Prostate gland (tissue), 2 donors: ENCODE results near the gene GPSM1. TPM values are rescaled to one million over a fixed set of nuclear protein-coding genes. Genes with fewer than 3 reads are reported as not detected.

Experiments
- DNase-seq: peaks from one replicate; pipeline ENCODE4 v3.0.0-alpha.2; 2019; ENCODE audit warnings: low spot score
- H3K27ac ChIP-seq, 2 donors: fragments of 200-600 bp; sonication (generic); 2 replicates each; pipeline ENCODE4 v1.5.1; 2017 to 2019
- H3K27me3 ChIP-seq: fragments of 200-600 bp; sonication (generic); replicated peaks from 2 replicates; pipeline ENCODE4 v1.5.1; 2019; ENCODE audit not compliant: insufficient read depth
- H3K36me3 ChIP-seq, 2 donors: fragments of 200-600 bp; sonication (generic); 1 replicate in 1 of 2; 2 replicates in 1 of 2; pipeline versions ENCODE4 v1.5.1 to v1.8.1; 2017 to 2019
- H3K4me1 ChIP-seq: fragments of 200-600 bp; sonication (generic); replicated peaks from 2 replicates; pipeline ENCODE4 v1.5.1; 2019
- H3K4me3 ChIP-seq, 2 donors: fragments of 200-600 bp; sonication (generic); 2 replicates each; pipeline ENCODE4 v1.5.1; 2017 to 2019
- H3K9me3 ChIP-seq: fragments of 200-600 bp; sonication (generic); 2 replicates; pipeline ENCODE4 v1.5.1; 2017
- POLR2A ChIP-seq: fragments of 450-650 bp; IDR thresholded peaks from one replicate; pipeline ENCODE4 v1.6.1; 2016; ENCODE audit warnings: antibody characterized with exemption, mild to moderate bottlenecking
- POLR2AphosphoS5 ChIP-seq: sonication (generic); formaldehyde crosslinking; IDR thresholded peaks from one replicate; pipeline ENCODE4 v1.6.1; 2017; ENCODE audit warnings: antibody characterized with exemption
- WGBS: methylation state at CpG from one replicate; pipeline ENCODE4 v1.1.5; 2018; 5-methylcytosine and 5-hydroxymethylcytosine counted together
- intact Hi-C: fragments of 100-400 bp; cut with DNase I; formaldehyde crosslinking; loops from one replicate; pipeline ENCODE4 v1.14.2; 2022
- total RNA-seq, 2 donors: library from RNA; depleted of rRNA; stranded (reverse); fragments of >200 nt; gene quantifications; one replicate each; pipeline ENCODE4 v1.1.0, GENCODE V29; 2016
- TF ChIP-seq, protein P1 (sequence below), 4 experiments: fragments of 200-600 bp in 2 of 4; fragments of 450-650 bp in 2 of 4; sonication (generic) in 2 of 4; IDR thresholded peaks; 1 replicate in 3 of 4; 2 replicates in 1 of 4; pipeline ENCODE4 v1.5.1; 2016 to 2019; ENCODE audit warnings: antibody characterized with exemption in 4 of 4, mild to moderate bottlenecking in 2 of 4, moderate library complexity in 2 of 4

GPSM1 gene
- total RNA-seq, 2 donors from 2014 or later: 11.3 to 89.2 TPM

DNA sequence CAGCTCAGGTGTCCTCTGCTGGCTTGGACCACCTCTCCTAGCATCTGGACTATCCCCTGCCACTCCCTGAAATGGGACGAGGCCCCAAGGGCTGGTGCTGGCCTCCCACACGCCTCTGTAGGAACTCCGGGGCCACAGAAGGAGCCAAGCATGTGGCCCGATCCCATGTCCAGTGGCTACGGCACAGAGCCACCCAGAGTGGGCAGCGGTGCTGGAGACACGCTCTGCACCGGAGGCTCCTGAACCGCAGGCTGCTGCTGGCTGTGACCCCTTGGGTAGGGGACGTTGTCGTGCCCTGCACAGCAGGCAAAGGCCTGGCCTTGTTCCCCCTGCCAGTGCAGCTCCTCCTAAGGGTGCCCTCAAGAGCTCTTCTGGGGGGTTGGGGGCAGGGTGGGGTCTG is 52.6 kb downstream of the GPSM1 start:
- WGBS: 84% methylated on average over 6 of the region's 11 CpGs
- TF ChIP-seq POLR2AphosphoS5 (no peak), POLR2A (no peak)
- TF ChIP-seq, protein P1, sequence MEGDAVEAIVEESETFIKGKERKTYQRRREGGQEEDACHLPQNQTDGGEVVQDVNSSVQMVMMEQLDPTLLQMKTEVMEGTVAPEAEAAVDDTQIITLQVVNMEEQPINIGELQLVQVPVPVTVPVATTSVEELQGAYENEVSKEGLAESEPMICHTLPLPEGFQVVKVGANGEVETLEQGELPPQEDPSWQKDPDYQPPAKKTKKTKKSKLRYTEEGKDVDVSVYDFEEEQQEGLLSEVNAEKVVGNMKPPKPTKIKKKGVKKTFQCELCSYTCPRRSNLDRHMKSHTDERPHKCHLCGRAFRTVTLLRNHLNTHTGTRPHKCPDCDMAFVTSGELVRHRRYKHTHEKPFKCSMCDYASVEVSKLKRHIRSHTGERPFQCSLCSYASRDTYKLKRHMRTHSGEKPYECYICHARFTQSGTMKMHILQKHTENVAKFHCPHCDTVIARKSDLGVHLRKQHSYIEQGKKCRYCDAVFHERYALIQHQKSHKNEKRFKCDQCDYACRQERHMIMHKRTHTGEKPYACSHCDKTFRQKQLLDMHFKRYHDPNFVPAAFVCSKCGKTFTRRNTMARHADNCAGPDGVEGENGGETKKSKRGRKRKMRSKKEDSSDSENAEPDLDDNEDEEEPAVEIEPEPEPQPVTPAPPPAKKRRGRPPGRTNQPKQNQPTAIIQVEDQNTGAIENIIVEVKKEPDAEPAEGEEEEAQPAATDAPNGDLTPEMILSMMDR (IDR thresholded peaks at IDR 0.05): no peak
- no peak overlapping the region for H3K27ac ChIP-seq

DNA sequence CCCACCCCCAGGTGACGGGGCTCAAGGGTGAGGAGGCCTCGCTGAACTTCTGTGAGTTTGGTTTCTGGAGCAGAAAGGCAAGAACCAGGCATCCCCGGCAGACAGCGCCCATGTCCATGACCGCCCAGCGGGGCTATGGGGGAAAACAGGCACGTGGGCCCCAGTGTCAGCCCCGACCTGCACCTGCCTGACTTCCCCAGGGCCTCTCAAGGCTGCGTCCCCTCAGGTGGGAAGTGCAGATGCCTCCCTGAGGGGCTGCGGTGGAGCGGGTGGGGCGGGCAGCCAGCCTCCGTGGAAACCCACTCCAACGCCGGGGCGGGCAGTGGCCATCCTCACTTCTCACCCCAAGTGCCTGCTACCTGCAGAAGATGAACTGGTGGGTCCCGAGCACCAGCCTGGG is 53.0 kb downstream of the GPSM1 start:
- H3K4me1 ChIP-seq: no peaks in the 10 kb centered on the region
- H3K27me3 ChIP-seq: no peaks in the 10 kb centered on the region
- H3K27ac ChIP-seq: no peak overlapping the region
- H3K36me3 ChIP-seq: no peaks in the 10 kb centered on the region
- H3K9me3 ChIP-seq: no peaks in the 10 kb centered on the region
- no peak overlapping the region for H3K4me3 ChIP-seq
- 98% methylated on average over 14 of the region's 17 CpGs for WGBS
- no peak for DNase-seq
- intact Hi-C loops: no loop called here
- TF ChIP-seq, protein P1 (IDR thresholded peaks at IDR 0.05): no peak
- no peak for TF ChIP-seq POLR2AphosphoS5
- TF ChIP-seq POLR2A: no peak

More for the DNA sequence above, 52.6 kb downstream of the GPSM1 start:
- Histone ChIP-seq H3K36me3 (no peaks in the 10 kb centered on the region), H3K4me3 (no peak overlapping the region), H3K9me3 (no peaks in the 10 kb centered on the region), H3K27me3 (no peaks in the 10 kb centered on the region), H3K4me1 (no peaks in the 10 kb centered on the region)
- intact Hi-C loops: no loop called here
- DNase-seq: no peak

- 80% methylated on average over 9 of the region's 9 CpGs for WGBS
- TF ChIP-seq, protein P1 (IDR thresholded peaks at IDR 0.05): no peak
- TF ChIP-seq POLR2AphosphoS5 (no peak), POLR2A (no peak)
- H3K27me3 ChIP-seq: no peaks in the 10 kb centered on the region
- DNase-seq: no peak
- no peaks in the 10 kb centered on the region for H3K9me3 ChIP-seq
- intact Hi-C loops: no loop called here
- H3K27ac ChIP-seq: no peak overlapping the region
- no peaks in the 10 kb centered on the region for H3K36me3 ChIP-seq
- H3K4me1 ChIP-seq: no peaks in the 10 kb centered on the region
- H3K4me3 ChIP-seq: no peak overlapping the region
Measured at GRCh38 chr9:136381311-136381710, 54.0 kb downstream of the GPSM1 start.

- DNase-seq: no peak
- WGBS: 92% methylated on average over 22 of the region's 25 CpGs
- Histone ChIP-seq H3K4me1 (no peaks in the 10 kb centered on the region), H3K4me3 (no peak overlapping the region), H3K27ac (no peak overlapping the region), H3K27me3 (no peaks in the 10 kb centered on the region), H3K9me3 (no peaks in the 10 kb centered on the region), H3K36me3 (no peaks in the 10 kb centered on the region)
- intact Hi-C loops: no loop called here
- TF ChIP-seq POLR2AphosphoS5 (no peak), POLR2A (no peak)
Measured at GRCh38 chr9:136381966-136382513, 54.7 kb downstream of the GPSM1 start.

- Histone ChIP-seq H3K9me3 (no peaks in the 10 kb centered on the region), H3K4me1 (no peaks in the 10 kb centered on the region), H3K27ac (no peak overlapping the region), H3K36me3 (no peaks in the 10 kb centered on the region), H3K4me3 (no peak overlapping the region), H3K27me3 (no peaks in the 10 kb centered on the region)
- TF ChIP-seq POLR2A (no peak), POLR2AphosphoS5 (no peak)
- TF ChIP-seq, protein P1 (IDR thresholded peaks at IDR 0.05): no peak
- intact Hi-C loops: no loop called here
- 94% methylated on average over 17 of the region's 20 CpGs for WGBS
- no peak for DNase-seq
Measured at GRCh38 chr9:136383436-136383835, 56.1 kb downstream of the GPSM1 start.
